GM06990 (cell line): ENCODE measurements around the gene TOMM40.
"Not testable (repeated sequence)": the region's sequence is repeated elsewhere in the genome, so short reads cannot be mapped to it uniquely, and the experiment has no call there.

ENCODE experiments used
- DNase-seq: peaks from one replicate; pipeline ENCODE4 v3.0.0-alpha.2; 2011; ENCODE audit not compliant: insufficient read length; ENCODE audit errors: extremely low read depth
- H3K27me3 ChIP-seq: replicated peaks from 2 replicates; pipeline ENCODE4 v1.6.0; 2011; ENCODE audit warnings: low read length; ENCODE audit not compliant: control insufficient read depth, insufficient read depth
- H3K36me3 ChIP-seq: 2 replicates; pipeline ENCODE4 v1.5.1; 2011; ENCODE audit warnings: low read length; ENCODE audit not compliant: control insufficient read depth, insufficient read depth
- H3K4me3 ChIP-seq: replicated peaks from 2 replicates; pipeline ENCODE4 v1.5.1; 2011; ENCODE audit warnings: low read depth, mild to moderate bottlenecking, control low read depth, low read length
- CTCF ChIP-seq: IDR thresholded peaks from 2 replicates; pipeline ENCODE4 v1.5.1; 2011; ENCODE audit warnings: low read length, control low read depth, mild to moderate bottlenecking, inconsistent platforms; ENCODE audit not compliant: insufficient read depth, poor library complexity, severe bottlenecking

Gene TOMM40

GRCh38 chr19:44875666-44876451 lies 15.2 kb upstream of the TOMM40 start:
- DNase-seq: no peak
- no peak for TF ChIP-seq CTCF
- no peaks in the 10 kb centered on the region for H3K36me3 ChIP-seq

GRCh38 chr19:44876930-44877535 lies 14.0 kb upstream of the TOMM40 start:
- no peak for DNase-seq
- Histone ChIP-seq H3K36me3 (no peaks in the 10 kb centered on the region), H3K4me3 (no peak overlapping the region), H3K27me3 (no peaks in the 10 kb centered on the region; the same call in none of the 2 replicates)
- TF ChIP-seq CTCF: no peak

More at GRCh38 chr19:44875666-44876451, 15.2 kb upstream of the TOMM40 start:
- Histone ChIP-seq H3K4me3 (no peak overlapping the region), H3K27me3 (no peaks in the 10 kb centered on the region; the same call in none of the 2 replicates)

- no peak overlapping the region for H3K4me3 ChIP-seq
- H3K36me3 ChIP-seq: no peaks in the 10 kb centered on the region
- TF ChIP-seq CTCF: no peak
- no peaks in the 10 kb centered on the region; the same call in none of the 2 replicates for H3K27me3 ChIP-seq
- no peak for DNase-seq
These were observed 12.8 kb upstream of the TOMM40 start for GRCh38 chr19:44878120-44878865.

GRCh38 chr19:44879309-44880065 lies 11.6 kb upstream of the TOMM40 start:
- DNase-seq: no peak
- no peak overlapping the region for H3K4me3 ChIP-seq
- no peaks in the 10 kb centered on the region; the same call in 1 of the 2 replicates for H3K27me3 ChIP-seq
- no peaks in the 10 kb centered on the region for H3K36me3 ChIP-seq
- TF ChIP-seq CTCF: no peak

GRCh38 chr19:44882063-44882462 lies 9.0 kb upstream of the TOMM40 start:
- Histone ChIP-seq H3K27me3 (no peaks in the 10 kb centered on the region; the same call in 1 of the 2 replicates), H3K4me3 (no peak overlapping the region), H3K36me3 (no peaks in the 10 kb centered on the region)
- TF ChIP-seq CTCF: no peak
- no peak for DNase-seq

GRCh38 chr19:44882619-44883397 lies 8.2 kb upstream of the TOMM40 start:
- H3K4me3 ChIP-seq, H3K36me3 ChIP-seq, DNase-seq, H3K27me3 ChIP-seq: not testable (repeated sequence)
